Measurements from ENCODE around the gene SNRPN.
"Not testable (repeated sequence)": the region's sequence is repeated elsewhere in the genome, so short reads cannot be mapped to it uniquely, and the experiment has no call there.

Gene SNRPN

GRCh38 chr15:24971052-24971451, 16.3 kb downstream of the SNRPN start:
- DNase-seq (ENCODE audit: low read depth, low spot score): no peak

- no peak for DNase-seq (ENCODE audit: low read depth, low spot score)
Measured at GRCh38 chr15:24971772-24972171, 17.0 kb downstream of the SNRPN start.

- not testable (repeated sequence) for DNase-seq (ENCODE audit: low read depth, low spot score)
Measured at GRCh38 chr15:24972707-24973106, 17.9 kb downstream of the SNRPN start.

- DNase-seq (ENCODE audit: low read depth, low spot score): no peak
Measured at GRCh38 chr15:24976932-24977331, 22.1 kb downstream of the SNRPN start.

GRCh38 chr15:24977686-24978085, 22.9 kb downstream of the SNRPN start:
- DNase-seq (ENCODE audit: low read depth, low spot score): no peak

GRCh38 chr15:24985224-24985623, 30.4 kb downstream of the SNRPN start:
- DNase-seq (ENCODE audit: low read depth, low spot score): no peak

GRCh38 chr15:24986653-24987052, 31.9 kb downstream of the SNRPN start:
- no peak for DNase-seq (ENCODE audit: low read depth, low spot score)

GRCh38 chr15:25019434-25019833, 64.6 kb downstream of the SNRPN start:
- DNase-seq (ENCODE audit: low read depth, low spot score): no peak

- DNase-seq (ENCODE audit: low read depth, low spot score): peak; percentile 50
Measured at GRCh38 chr15:25022233-25022632, 67.4 kb downstream of the SNRPN start.

All from astrocyte of the hippocampus (primary cell).